ENCODE measurements around the gene GAD1. TPM values are rescaled to one million over a fixed set of nuclear protein-coding genes. Genes with fewer than 3 reads are reported as not detected.

The GAD1 gene
- total and polyA plus RNA-seq, 10 of the 15 experiments (the other 5 are each of a cell fraction or from before 2014, with no cell fraction given), result 0.04 to 3.4 (median 0.42) TPM

- Histone ChIP-seq H3K4me2 (ENCODE audit: control insufficient read depth, insufficient read depth) (peak overlapping the region; percentile 91), H3K79me2 (ENCODE audit: control insufficient read depth, insufficient read depth, low read length) (no peaks in the 10 kb centered on the region), H3K9me3 (replicated peaks; ENCODE audit: control insufficient read depth, insufficient read depth, low read length) (no peaks in the 10 kb centered on the region; the same call in 2 of the 3 replicates), H3K4me3 (peak overlapping the region; percentile 54), H4K20me1 (ENCODE audit: control insufficient read depth, insufficient read depth) (0 out of 2 replicates have a peak, but pooled peaks cover 4% of the 10 kb centered on the region), H3K9ac (ENCODE audit: control insufficient read depth, insufficient read depth, low read length) (no peak overlapping the region), H3K27ac (ENCODE audit: control insufficient read depth, insufficient read depth) (no peak overlapping the region), H3K36me3 (ENCODE audit: control insufficient read depth in 2 of 2, insufficient read depth in 2 of 2, low read length in 1 of 2) (no peaks in the 10 kb centered on the region), H2AFZ (ENCODE audit: control insufficient read depth, low read depth, low read length) (peak overlapping the region; percentile 58), H3K4me1 (ENCODE audit: control insufficient read depth, insufficient read depth, low read length) (peaks cover 11% of the 10 kb centered on the region), H3K27me3 (replicated peaks in 1 of 2; ENCODE audit: control insufficient read depth in 2 of 2, insufficient read depth in 2 of 2, low read length in 1 of 2) (peaks cover 5 to 34% of the 10 kb centered on the region in 2 experiments)
- no peak for DNase-seq (ENCODE audit: low read depth, low spot score)
- no TSS peak for BruUV-seq (replicated peaks)
- intact Hi-C loops (cut with micrococcal nuclease; ENCODE audit: unreplicated experiment) (loop anchor here (1.0 to 10.0 kb wide), 6 partner anchors 331 to 884 kb away; no protein-coding TSS in a partner anchor), in situ Hi-C loops (cut with MboI) (loop anchor here (5.0 kb wide), 1 partner anchor 884 kb away; no protein-coding TSS in a partner anchor)
- ChIA-PET RAD21 (ENCODE audit: unreplicated experiment) (interaction anchor here (0.6 to 5.7 kb wide), 16 partner anchors 45 to 881 kb away, joined by 3 to 36 read pairs (median 5); partner anchors contain the start of gene ERICH2), POLR2A (no interaction called here), SMC1A (ENCODE audit: uncharacterized antibody, unreplicated experiment) (interaction anchor here (0.6 to 8.5 kb wide), 15 partner anchors 57 to 587 kb away, joined by 3 to 53 read pairs (median 4); partner anchors contain the start of gene SP5), CTCF (interaction anchor here (0.6 to 6.4 kb wide), 36 partner anchors 9 to 884 kb away, joined by 3 to 67 read pairs (median 4); partner anchors contain the start of gene ERICH2)
- peak; percentile 75 for ATAC-seq
- 4% methylated on average over 51 of the region's 52 CpGs for WGBS (ENCODE audit: insufficient coverage, insufficient replicate concordance, low lambda C conversion rate, missing lambda C conversion rate)
- FAIRE-seq, result peak; percentile 86
- TF ChIP-seq SMC3 (IDR thresholded peaks at IDR 0.05; ENCODE audit: borderline replicate concordance, low read length), result peak; percentile 63
- TF ChIP-seq RUNX3 (IDR thresholded peaks at IDR 0.05; ENCODE audit: low read length), result peak; percentile 8; the same call in 1 of the 2 replicates
- no peak for TF ChIP-seq IRF5 (IDR thresholded peaks at IDR 0.05; ENCODE audit: borderline replicate concordance)
- TF ChIP-seq RAD21 (IDR thresholded peaks at IDR 0.05; ENCODE audit: insufficient read depth, low read depth, low read length), result peak; percentile 80
- TF ChIP-seq RELB (IDR thresholded peaks at IDR 0.05; ENCODE audit: low read depth), result no peak
- TF ChIP-seq ZNF687 (IDR thresholded peaks at IDR 0.05), result no peak
- TF ChIP-seq RB1 (IDR thresholded peaks at IDR 0.05; ENCODE audit: borderline replicate concordance), result peak; percentile 60; the same call in 1 of the 2 replicates
- peak in 1 of 2 experiments; percentile 88; a peak in 2 of 4 replicates for TF ChIP-seq BHLHE40 (IDR thresholded peaks at IDR 0.05; ENCODE audit: borderline replicate concordance in 1 of 2, low read depth in 2 of 2, low read length in 1 of 2)
- no peak for TF ChIP-seq SREBF1 (IDR thresholded peaks at IDR 0.05; ENCODE audit: low read length)
- TF ChIP-seq CTCF (IDR thresholded peaks at IDR 0.05 in 2 of 3, conservative IDR thresholded peaks at IDR 0.05 in 1 of 3; ENCODE audit: control insufficient read depth in 2 of 3, extremely low read depth in 1 of 3, insufficient read depth in 1 of 3, low read depth in 3 of 3, low read length in 3 of 3), result peak; percentile 65 to 79 (median 78)
- no peak for TF ChIP-seq TAF1 (IDR thresholded peaks at IDR 0.05; ENCODE audit: borderline replicate concordance, low read depth, low read length)
- TF ChIP-seq FOXK2 (IDR thresholded peaks at IDR 0.05), result no peak
Observed at GRCh38 chr2:170815746-170816503, 762 bp upstream of the GAD1 start.
